ENCODE results near the gene DUSP6. TPM values are rescaled to one million over a fixed set of nuclear protein-coding genes. Genes with fewer than 3 reads are reported as not detected.

The DUSP6 gene
- total and polyA plus RNA-seq, 2 of the 13 experiments (the other 11 are each of a cell fraction or from before 2014, with no cell fraction given) = 40.9 to 161 TPM

- TF ChIP-seq GMEB1 (CRISPR knock-in tag; IDR thresholded peaks at IDR 0.05; ENCODE audit: borderline replicate concordance) = no peak
- no peak for TF ChIP-seq ZGPAT (CRISPR knock-in tag; IDR thresholded peaks at IDR 0.05)
- TF ChIP-seq ZNF558 (CRISPR knock-in tag; IDR thresholded peaks at IDR 0.05; ENCODE audit: borderline replicate concordance) = no peak
- TF ChIP-seq ZNF674 (CRISPR knock-in tag; IDR thresholded peaks at IDR 0.05; ENCODE audit: low read depth) = 0 out of 2 replicates have a peak, but pooled peaks have one; percentile 26
- TF ChIP-seq GPBP1L1 (CRISPR knock-in tag; IDR thresholded peaks at IDR 0.05) = no peak
- peak; percentile 48 for TF ChIP-seq POLR2G (IDR thresholded peaks at IDR 0.05; ENCODE audit: low read depth, low read length)
- TF ChIP-seq POLR2AphosphoS5 (IDR thresholded peaks at IDR 0.05; ENCODE audit: low read depth, low read length) = peak; percentile 52
- TF ChIP-seq NFATC3 (CRISPR knock-in tag; IDR thresholded peaks at IDR 0.05) = no peak
- peak; percentile 56 for TF ChIP-seq SRSF1 (optimal IDR thresholded peaks at IDR 0.05; ENCODE audit: low read depth, low read length)
- TF ChIP-seq MAF1 (CRISPR knock-in tag; IDR thresholded peaks at IDR 0.05; ENCODE audit: borderline replicate concordance) = no peak
- TF ChIP-seq ZNF263 (CRISPR knock-in tag; IDR thresholded peaks at IDR 0.05) = peak; percentile 7; the same call in 1 of the 2 replicates
- TF ChIP-seq SMAD1 (CRISPR knock-in tag; IDR thresholded peaks at IDR 0.05; ENCODE audit: borderline replicate concordance, low read depth) = no peak
- TF ChIP-seq ETV6 (CRISPR knock-in tag; conservative IDR thresholded peaks at IDR 0.05) = no peak
- no peak for TF ChIP-seq CREB1 (IDR thresholded peaks at IDR 0.05)
- no peak for TF ChIP-seq CREB1 (CRISPR knock-in tag; IDR thresholded peaks at IDR 0.05)
- no peak for TF ChIP-seq ARNT (IDR thresholded peaks at IDR 0.05)
- TF ChIP-seq HNF1B (CRISPR knock-in tag; IDR thresholded peaks at IDR 0.05) = no peak
- TF ChIP-seq FLYWCH1 (CRISPR knock-in tag; IDR thresholded peaks at IDR 0.05) = no peak
- TF ChIP-seq ZNF790 (CRISPR knock-in tag; IDR thresholded peaks at IDR 0.05; ENCODE audit: borderline replicate concordance) = peak; percentile 37; the same call in 1 of the 2 replicates
Measured at GRCh38 chr12:89350630-89351488, 1.4 kb downstream of the DUSP6 start (continued).
